Lower lobe of right lung (tissue), 2 donors: ENCODE measurements around the gene BMPR1B. TPM values are rescaled to one million over a fixed set of nuclear protein-coding genes. Genes with fewer than 3 reads are reported as not detected.

Experiments
- ATAC-seq, 2 donors: fragments of 200-7000 bp; cut with Tn5 transposase; one replicate each; pipeline ENCODE4 v1.9.1; 2020 to 2022; ENCODE audit warnings: mild to moderate bottlenecking in 2 of 2, moderate library complexity in 2 of 2
- DNase-seq: peaks from one replicate; pipeline ENCODE4 v3.0.0-alpha.2; 2020
- H3K27ac ChIP-seq: fragments of 200-600 bp; one replicate; pipeline ENCODE4 v1.8.0; 2022
- H3K27me3 ChIP-seq: fragments of 200-600 bp; one replicate; pipeline ENCODE4 v1.8.0; 2022; ENCODE audit warnings: low read depth
- H3K36me3 ChIP-seq: fragments of 200-600 bp; one replicate; pipeline ENCODE4 v1.8.0; 2022; ENCODE audit warnings: mild to moderate bottlenecking
- H3K4me1 ChIP-seq: fragments of 200-600 bp; one replicate; pipeline ENCODE4 v1.8.0; 2022
- H3K4me3 ChIP-seq: fragments of 200-600 bp; one replicate; pipeline ENCODE4 v1.8.0; 2022; ENCODE audit warnings: mild to moderate bottlenecking
- H3K9me3 ChIP-seq: fragments of 200-600 bp; one replicate; pipeline ENCODE4 v1.8.0; 2022
- intact Hi-C: fragments of 100-400 bp; cut with DNase I; formaldehyde crosslinking; loops from one replicate; pipeline ENCODE4 v1.11.0; 2022
- total RNA-seq: library from RNA; stranded (reverse); fragmentation: NEBNext Ultra II Directional; extraction: Animal tissue kit (Norgen Biotek cat#: 25700); gene quantifications from one replicate; pipeline ENCODE4 v1.2.1, GENCODE V29; 2021
- TF ChIP-seq, protein P1 (sequence below): fragments of 200-600 bp; IDR thresholded peaks from one replicate; pipeline ENCODE4 v1.8.0; 2022; ENCODE audit warnings: antibody characterized with exemption, mild to moderate bottlenecking
- donor health status: DM: no; HTN: yes; CAD: no; lungs with severe emphysema.

BMPR1B gene
- total RNA-seq, 1 donor from 2014 or later: 6.0 TPM

DNA sequence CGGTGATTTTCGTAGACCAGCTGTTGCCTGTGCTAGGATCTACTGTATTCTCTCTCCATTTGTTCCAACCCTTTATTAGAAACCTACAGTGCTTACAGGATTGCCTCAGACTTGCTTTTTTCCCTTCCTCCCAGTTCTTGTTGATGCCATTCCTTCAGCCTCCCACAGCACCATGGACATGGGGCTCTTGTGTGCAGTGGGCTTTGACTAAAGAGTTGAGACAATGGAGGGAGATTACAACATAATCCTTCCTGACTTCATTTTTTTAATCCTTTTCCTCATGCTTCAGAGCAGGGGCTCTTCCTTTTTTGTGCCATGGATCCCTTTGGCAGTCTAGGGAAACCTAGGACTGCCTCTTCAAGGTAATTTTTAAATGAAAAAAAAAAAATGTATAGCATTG lies 92.1 kb downstream of the BMPR1B start:
- no peaks in the 10 kb centered on the region for H3K27me3 ChIP-seq
- no peaks in the 10 kb centered on the region for H3K36me3 ChIP-seq
- intact Hi-C loops: no loop called here
- no peaks in the 10 kb centered on the region for H3K4me1 ChIP-seq
- H3K27ac ChIP-seq: no peak overlapping the region
- no peak for ATAC-seq
- no peak for DNase-seq
- no peak overlapping the region for H3K4me3 ChIP-seq
- H3K9me3 ChIP-seq: no peaks in the 10 kb centered on the region
- TF ChIP-seq, protein P1, sequence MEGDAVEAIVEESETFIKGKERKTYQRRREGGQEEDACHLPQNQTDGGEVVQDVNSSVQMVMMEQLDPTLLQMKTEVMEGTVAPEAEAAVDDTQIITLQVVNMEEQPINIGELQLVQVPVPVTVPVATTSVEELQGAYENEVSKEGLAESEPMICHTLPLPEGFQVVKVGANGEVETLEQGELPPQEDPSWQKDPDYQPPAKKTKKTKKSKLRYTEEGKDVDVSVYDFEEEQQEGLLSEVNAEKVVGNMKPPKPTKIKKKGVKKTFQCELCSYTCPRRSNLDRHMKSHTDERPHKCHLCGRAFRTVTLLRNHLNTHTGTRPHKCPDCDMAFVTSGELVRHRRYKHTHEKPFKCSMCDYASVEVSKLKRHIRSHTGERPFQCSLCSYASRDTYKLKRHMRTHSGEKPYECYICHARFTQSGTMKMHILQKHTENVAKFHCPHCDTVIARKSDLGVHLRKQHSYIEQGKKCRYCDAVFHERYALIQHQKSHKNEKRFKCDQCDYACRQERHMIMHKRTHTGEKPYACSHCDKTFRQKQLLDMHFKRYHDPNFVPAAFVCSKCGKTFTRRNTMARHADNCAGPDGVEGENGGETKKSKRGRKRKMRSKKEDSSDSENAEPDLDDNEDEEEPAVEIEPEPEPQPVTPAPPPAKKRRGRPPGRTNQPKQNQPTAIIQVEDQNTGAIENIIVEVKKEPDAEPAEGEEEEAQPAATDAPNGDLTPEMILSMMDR: no peak

DNA sequence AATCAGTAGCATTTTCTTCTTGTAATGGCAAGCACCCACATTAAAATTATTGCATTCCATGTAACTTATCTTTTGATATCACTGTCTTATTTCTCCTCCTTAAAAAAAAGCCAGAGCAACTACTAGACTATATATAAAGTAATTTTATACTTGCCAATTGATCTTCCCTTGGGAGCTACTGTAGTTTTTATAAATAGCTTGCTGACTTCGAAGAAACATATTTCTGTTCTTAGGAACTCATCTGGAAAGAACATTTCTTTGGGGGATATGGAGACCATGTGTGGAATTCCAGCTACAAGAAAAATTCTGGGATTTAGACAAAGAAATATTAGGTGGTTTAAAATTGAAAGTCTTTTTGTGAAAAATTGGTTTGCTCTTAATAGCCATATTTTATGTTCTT lies 94.9 kb downstream of the BMPR1B start:
- TF ChIP-seq, protein P1: no peak
- no peak for ATAC-seq

DNA sequence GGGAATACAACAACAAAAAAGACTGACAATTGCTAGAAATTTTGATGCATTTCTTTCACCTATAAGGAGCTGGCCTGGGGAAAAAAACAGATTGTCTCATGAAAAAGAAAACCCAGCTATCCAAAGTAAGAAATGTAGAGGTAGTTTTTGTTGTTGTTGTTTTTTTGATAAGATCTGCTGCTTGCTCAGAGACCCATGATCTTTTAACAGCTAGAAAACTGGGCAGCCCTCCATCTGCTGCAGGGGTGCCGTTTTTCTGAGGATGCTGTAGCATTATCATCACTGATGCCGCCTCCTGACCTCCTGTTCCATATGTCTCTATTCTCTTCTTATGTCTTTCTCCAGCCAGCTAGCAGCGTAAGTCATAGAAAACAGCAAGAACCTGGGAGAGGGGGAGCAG lies 98.3 kb downstream of the BMPR1B start:
- H3K27me3 ChIP-seq: no peaks in the 10 kb centered on the region
- TF ChIP-seq, protein P1: no peak
- no peaks in the 10 kb centered on the region for H3K9me3 ChIP-seq
- no peak overlapping the region for H3K4me3 ChIP-seq
- H3K36me3 ChIP-seq: no peaks in the 10 kb centered on the region
- H3K4me1 ChIP-seq: no peaks in the 10 kb centered on the region
- intact Hi-C loops: no loop called here
- no peak overlapping the region for H3K27ac ChIP-seq
- ATAC-seq: no peak
- no peak for DNase-seq

More for the DNA sequence above, 94.9 kb downstream of the BMPR1B start:
- Histone ChIP-seq H3K4me3 (no peak overlapping the region), H3K27ac (no peak overlapping the region), H3K4me1 (no peaks in the 10 kb centered on the region), H3K9me3 (no peaks in the 10 kb centered on the region), H3K27me3 (no peaks in the 10 kb centered on the region), H3K36me3 (no peaks in the 10 kb centered on the region)
- intact Hi-C loops: no loop called here
- no peak for DNase-seq

DNA sequence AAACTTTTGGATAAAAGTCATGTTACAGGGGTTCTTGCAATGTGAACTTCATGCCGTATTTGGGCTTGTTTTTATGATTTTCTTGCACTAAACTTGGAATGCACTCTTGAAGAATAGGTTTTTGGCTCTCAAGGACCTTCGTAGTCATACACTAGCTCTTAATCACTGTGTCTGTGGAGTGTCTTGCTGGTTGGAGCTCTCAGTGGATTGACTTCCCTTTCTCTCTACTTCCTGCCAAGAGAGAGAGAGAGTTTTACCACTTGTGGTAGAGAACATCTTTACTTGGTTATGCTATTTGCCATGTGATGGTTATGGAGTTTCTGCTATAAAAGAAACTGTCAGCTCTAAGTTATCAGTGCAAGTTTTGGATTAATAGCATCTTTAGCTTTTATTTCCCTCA lies 112.4 kb downstream of the BMPR1B start:
- H3K36me3 ChIP-seq: no peaks in the 10 kb centered on the region
- DNase-seq (no peak), ATAC-seq (no peak)
- no peak overlapping the region for H3K27ac ChIP-seq
- no peak overlapping the region for H3K4me3 ChIP-seq
- no peaks in the 10 kb centered on the region for H3K4me1 ChIP-seq
- intact Hi-C loops: no loop called here
- TF ChIP-seq, protein P1: no peak
- H3K27me3 ChIP-seq: no peaks in the 10 kb centered on the region
- no peaks in the 10 kb centered on the region for H3K9me3 ChIP-seq

DNA sequence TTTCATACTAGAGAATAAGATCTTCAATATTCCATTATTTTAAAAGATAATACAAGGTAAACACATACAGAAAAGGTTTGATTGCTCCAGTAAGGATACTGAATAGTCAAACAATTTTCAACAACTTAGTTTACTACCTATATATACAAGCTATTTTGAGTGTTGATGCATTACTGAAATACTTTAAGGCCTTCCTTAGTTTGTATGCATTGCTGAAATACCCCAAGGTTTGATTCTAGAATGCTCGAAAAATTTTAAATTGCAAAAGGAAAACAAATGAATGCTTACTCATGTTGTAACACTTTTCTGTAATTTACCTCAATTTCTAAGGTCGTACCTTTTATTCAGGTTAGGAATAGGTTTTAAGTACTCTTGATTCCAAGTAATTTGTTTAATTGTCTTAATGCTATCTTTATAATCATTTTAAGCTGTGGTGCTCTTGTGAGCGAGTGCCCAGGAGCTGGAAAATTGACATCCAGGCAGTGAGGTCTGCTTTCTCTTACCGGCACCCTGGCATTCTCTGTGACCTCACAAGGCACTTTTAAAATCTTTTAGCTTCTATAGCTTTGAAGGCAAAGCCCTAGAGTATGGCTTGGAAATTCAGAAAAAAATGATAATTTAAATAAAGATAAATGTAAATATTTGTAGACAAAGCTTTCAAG lies 114.0 kb downstream of the BMPR1B start:
- TF ChIP-seq, protein P1: no peak
- Histone ChIP-seq H3K27ac (no peak overlapping the region), H3K27me3 (no peaks in the 10 kb centered on the region), H3K4me3 (no peak overlapping the region), H3K4me1 (no peaks in the 10 kb centered on the region), H3K9me3 (no peaks in the 10 kb centered on the region), H3K36me3 (no peaks in the 10 kb centered on the region)
- intact Hi-C loops: no loop called here
- no peak for ATAC-seq
- no peak for DNase-seq
